IPS DF 19.7 (cell line): Measurements from ENCODE around the gene GJC3.
"Not testable (repeated sequence)": the region's sequence is repeated elsewhere in the genome, so short reads cannot be mapped to it uniquely, and the experiment has no call there.

Source experiments
- DNase-seq: peaks from one replicate; pipeline ENCODE4 v3.0.0-alpha.2; 2013; ENCODE audit warnings: low read depth, low spot score

The GJC3 gene

GRCh38 chr7:99929730-99930053, 272 bp upstream of the GJC3 start:
- no peak for DNase-seq

- no peak for DNase-seq
These were observed 1.2 kb downstream of the GJC3 start for GRCh38 chr7:99928188-99928587.

GRCh38 chr7:99927536-99927935, 1.9 kb downstream of the GJC3 start:
- no peak for DNase-seq

DNA sequence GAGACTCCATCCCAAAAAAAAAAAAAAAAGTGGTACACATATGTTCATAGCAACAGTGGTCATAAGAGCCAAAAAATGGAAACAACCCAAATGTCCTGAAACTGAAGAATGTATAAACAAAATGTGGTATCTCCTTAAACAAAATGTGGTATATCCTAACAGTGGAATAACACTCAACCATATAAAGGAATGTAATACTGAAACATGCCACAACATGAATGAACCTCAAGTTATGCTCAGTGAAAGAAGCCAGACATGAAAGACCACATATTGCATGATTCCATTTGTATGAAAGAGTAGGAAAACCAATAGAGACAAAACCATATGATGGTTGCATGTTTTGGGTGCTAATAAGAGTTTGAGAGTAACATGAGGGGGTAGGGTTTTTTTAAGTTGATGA, 3.1 kb downstream of the GJC3 start:
- no peak for DNase-seq

DNA sequence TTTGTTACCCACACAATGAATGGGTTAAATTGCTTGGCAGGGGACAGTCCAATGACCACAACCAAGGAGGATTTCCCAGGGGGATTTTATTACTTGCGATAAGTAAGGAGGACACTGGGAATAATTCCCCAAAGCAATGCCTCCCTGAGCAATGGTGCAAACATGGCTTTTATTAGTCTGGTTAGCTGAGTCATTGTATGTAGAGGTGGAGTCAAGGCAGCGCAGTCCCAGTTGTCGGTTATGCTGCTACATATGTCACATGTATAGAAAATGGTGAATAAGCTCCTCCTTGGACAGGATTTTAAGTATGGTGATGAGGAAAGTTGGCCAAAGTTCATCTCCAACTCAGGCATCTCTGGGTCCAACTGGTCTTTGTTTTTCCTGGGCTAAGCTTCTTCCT, 6.2 kb downstream of the GJC3 start:
- DNase-seq, result no peak

GRCh38 chr7:99920149-99920548, 9.3 kb downstream of the GJC3 start:
- DNase-seq, result no peak

- no peak for DNase-seq
These were observed 9.7 kb downstream of the GJC3 start for GRCh38 chr7:99919814-99920112.

- DNase-seq, result no peak
These were observed 10.2 kb downstream of the GJC3 start, which contains the start of gene TRIM4 for GRCh38 chr7:99918959-99919813. Gene TRIM4 (minus strand): TSS chr7:99919530. CDS start chr7:99919401, 129 bp downstream.

DNA sequence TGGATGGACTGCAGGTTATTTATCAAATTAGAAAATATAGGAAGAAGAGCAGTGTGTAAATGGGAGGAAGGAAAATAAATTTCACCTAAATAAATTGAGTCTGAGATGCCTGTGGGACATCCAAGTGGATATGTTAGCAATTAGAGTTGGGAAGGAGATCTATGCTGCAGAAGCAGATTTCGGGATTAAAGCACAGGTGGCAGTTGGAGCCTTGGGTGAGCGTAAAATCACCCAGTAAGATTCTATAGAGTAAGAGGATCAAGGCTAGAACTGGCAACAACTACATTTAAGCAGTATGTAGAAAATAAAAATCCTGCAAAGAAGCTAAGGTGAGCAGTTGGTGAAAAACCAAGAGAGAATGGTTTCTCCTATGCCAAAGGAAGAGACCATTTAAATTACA, 18.4 kb downstream of the GJC3 start:
- DNase-seq, result no peak

DNA sequence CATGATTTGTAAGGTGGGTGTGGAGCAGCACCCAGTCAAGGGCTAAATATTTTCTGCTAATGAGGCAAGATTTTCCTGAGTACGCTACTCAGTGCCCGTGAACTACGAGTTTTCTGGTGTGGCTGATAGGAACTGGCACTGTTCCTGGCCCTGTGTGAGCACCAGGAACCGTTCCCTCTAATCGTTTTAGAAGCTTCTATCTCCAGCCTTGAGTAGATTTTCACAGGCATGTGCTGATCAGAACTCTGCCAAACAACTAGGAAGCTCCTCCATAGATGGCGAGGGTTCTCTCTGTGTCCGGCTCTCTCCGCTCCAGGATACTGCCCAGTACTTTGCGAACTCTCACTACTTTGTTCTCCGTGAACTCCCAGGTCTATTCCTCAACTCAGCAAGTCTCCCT, 27.8 kb downstream of the GJC3 start:
- DNase-seq, result no peak

DNA sequence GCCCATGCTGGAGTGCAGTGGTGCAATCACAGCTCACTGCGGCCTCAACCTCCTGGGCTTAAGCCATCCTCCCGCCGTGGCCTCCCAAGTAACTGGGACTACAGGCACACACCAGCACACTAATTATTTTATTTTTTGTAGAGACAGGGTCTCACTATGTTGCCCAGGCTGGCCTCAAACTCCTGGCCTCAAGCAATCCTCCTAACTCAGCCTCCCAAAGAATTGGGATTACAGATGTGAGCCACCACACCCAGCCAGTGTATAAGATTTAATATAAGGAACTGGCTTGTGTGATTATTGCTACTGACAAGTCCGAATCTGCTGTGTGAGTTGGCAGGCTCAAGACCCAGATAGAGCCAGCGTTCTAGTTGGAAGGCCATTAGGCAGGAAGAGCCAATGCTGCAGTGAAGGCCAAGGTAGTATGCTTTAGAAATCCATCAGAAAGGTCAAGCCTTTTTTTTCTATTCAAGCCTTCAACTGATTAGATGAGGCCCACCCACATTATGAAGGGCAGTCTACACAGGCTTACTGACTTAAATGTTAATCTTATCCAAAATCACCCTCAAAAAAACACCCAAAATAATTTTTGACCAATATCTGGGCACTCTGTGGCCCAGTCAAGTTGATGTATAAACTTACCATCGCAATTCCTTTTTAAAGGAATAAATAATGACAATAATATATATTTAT, 29.4 kb downstream of the GJC3 start:
- no peak for DNase-seq

DNA sequence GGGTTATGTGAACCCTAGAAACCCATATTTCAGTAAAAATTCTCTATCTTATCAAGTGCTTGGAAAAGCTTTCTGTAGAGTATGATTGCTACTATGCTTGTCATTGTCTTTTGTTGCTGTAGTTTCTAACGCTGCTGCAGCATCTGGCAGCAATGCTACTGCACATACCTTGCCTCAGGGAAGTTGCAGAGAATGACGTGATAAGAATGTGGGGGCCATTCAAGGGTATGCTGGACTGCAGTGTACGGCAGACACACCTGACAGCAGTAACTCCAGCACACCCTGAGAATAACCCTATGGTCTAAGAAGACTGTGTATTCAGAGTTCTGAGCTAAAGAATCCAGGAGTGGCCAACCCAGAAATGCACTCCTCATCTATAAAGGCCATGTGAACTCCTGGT, 30.6 kb downstream of the GJC3 start:
- DNase-seq, result no peak

GRCh38 chr7:99898023-99898357, 31.4 kb downstream of the GJC3 start:
- no peak for DNase-seq

GRCh38 chr7:99897322-99898022, 31.9 kb downstream of the GJC3 start:
- no peak for DNase-seq

DNA sequence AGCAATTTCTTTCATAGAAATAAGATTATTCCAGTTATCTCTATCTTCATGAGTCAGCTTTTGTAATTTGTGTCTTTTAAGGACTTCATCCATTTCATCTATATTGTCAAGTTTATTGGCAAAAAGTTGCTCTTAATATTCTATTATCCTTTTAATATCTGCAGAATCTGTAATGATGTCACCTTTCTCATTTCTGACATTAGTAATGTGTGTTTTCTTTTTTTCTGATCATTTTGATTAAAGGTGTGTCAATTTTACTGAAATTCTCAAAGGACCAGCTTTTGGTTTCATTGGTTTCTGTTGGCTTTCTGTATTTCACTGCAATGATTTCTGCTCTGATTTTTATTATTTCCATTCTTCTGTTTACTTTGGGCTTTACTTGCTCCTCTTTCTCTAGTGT, 34.7 kb downstream of the GJC3 start:
- DNase-seq, result no peak

GRCh38 chr7:99893280-99893679, 36.1 kb downstream of the GJC3 start:
- no peak for DNase-seq

DNA sequence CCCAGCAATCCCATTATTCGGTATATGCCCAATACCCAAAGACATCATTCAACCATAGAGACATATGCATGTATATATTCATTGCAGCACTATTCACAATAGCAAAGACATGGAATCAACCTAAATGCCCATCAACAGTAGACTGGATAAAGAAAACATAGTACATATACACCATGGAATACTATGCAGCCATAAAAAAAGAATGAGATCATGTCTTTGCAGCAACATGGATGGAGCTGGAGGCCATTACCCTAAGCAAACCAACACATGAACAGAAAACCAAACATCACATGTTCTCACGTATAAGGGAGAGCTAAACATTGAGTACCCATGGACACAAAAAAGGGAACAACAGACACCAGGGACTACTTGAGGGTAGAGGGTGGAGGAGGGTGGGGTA, 39.1 kb downstream of the GJC3 start:
- DNase-seq, result not testable (repeated sequence)

DNA sequence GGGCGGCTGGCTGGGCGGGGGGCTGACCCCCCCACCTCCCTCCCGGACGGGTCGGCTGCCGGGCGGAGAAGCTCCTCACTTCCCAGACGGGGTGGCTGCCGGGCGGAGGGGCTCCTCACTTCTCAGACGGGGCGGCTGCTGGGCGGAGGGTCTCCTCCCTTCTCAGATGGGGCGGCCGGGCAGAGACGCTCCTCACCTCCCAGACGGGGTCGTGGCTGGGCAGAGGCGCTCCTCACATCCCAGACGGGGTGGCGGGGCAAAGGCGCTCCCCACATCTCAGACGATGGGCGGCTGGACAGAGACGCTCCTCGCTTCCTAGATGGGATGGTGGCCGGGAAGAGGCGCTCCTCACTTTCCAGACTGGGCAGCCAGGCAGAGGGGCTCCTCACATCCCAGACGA, 41.1 kb downstream of the GJC3 start:
- not testable (repeated sequence) for DNase-seq

- DNase-seq, result no peak
These were observed 48.0 kb downstream of the GJC3 start for GRCh38 chr7:99881370-99881769.

GRCh38 chr7:99876933-99877332, 52.5 kb downstream of the GJC3 start, which contains the start of gene OR2AE1:
Gene OR2AE1 (minus strand): TSS chr7:99877033. CDS start chr7:99877033, 0 bp downstream.
- DNase-seq, result no peak

GRCh38 chr7:99876491-99876890, 52.9 kb downstream of the GJC3 start:
- no peak for DNase-seq
